Fibroblast of lung (primary cell): ENCODE results near the gene HDAC4.

Experiments
- CTCF ChIP-seq, 2 donors: IDR thresholded peaks in 1 of 2; conservative IDR thresholded peaks in 1 of 2; 1 replicate in 1 of 2; 2 replicates in 1 of 2; pipeline ENCODE4 v1.5.1; 2011 to 2012; ENCODE audit warnings: low read length in 2 of 2, control low read depth in 1 of 2, inconsistent platforms in 1 of 2, low read depth in 1 of 2, mild to moderate bottlenecking in 1 of 2
- EZH2 ChIP-seq: IDR thresholded peaks from 2 replicates; pipeline ENCODE4 v1.5.1; 2012; ENCODE audit warnings: low read length, control low read depth, mild to moderate bottlenecking; ENCODE audit errors: missing control alignments

- TF ChIP-seq EZH2 (no peak), CTCF (conservative IDR thresholded peaks at IDR 0.05 in 1 of 2, IDR thresholded peaks at IDR 0.05 in 1 of 2; ENCODE audit: low read depth in 1 of 2, low read length in 2 of 2) (no peak)
Observed at GRCh38 chr2:239026711-239027361, 374.0 kb downstream of the HDAC4 start.
